Stomach smooth muscle (tissue), 2 donors: ENCODE results near the gene C11orf54.

Source experiments
- H3K27ac ChIP-seq: one replicate; pipeline ENCODE4 v1.7.0; 2013; ENCODE audit warnings: mild to moderate bottlenecking, low read length, inconsistent platforms
- H3K27me3 ChIP-seq, 2 donors: one replicate each; pipeline ENCODE4 v1.7.0; 2013; ENCODE audit warnings: low read length in 2 of 2; ENCODE audit not compliant: insufficient read depth in 2 of 2, control insufficient read depth in 1 of 2
- H3K36me3 ChIP-seq, 2 donors: one replicate each; pipeline ENCODE4 v1.7.0; 2013; ENCODE audit warnings: low read length in 2 of 2; ENCODE audit not compliant: control insufficient read depth in 2 of 2, insufficient read depth in 2 of 2
- H3K4me1 ChIP-seq: one replicate; pipeline ENCODE4 v1.7.0; 2013; ENCODE audit warnings: low read length; ENCODE audit not compliant: control insufficient read depth, insufficient read depth
- H3K4me3 ChIP-seq, 2 donors: one replicate each; pipeline ENCODE4 v1.7.0; 2013; ENCODE audit warnings: low read length in 2 of 2
- H3K9ac ChIP-seq, 2 donors: one replicate each; pipeline ENCODE4 v1.7.0; 2013; ENCODE audit warnings: low read length in 2 of 2, mild to moderate bottlenecking in 1 of 2
- H3K9me3 ChIP-seq, 2 donors: one replicate each; pipeline ENCODE4 v1.7.0; 2013; ENCODE audit warnings: low read length in 2 of 2; ENCODE audit not compliant: control insufficient read depth in 2 of 2
- donor health status: healthy.
- donor health status: Pancreatic carcinoma.

C11orf54 gene

DNA sequence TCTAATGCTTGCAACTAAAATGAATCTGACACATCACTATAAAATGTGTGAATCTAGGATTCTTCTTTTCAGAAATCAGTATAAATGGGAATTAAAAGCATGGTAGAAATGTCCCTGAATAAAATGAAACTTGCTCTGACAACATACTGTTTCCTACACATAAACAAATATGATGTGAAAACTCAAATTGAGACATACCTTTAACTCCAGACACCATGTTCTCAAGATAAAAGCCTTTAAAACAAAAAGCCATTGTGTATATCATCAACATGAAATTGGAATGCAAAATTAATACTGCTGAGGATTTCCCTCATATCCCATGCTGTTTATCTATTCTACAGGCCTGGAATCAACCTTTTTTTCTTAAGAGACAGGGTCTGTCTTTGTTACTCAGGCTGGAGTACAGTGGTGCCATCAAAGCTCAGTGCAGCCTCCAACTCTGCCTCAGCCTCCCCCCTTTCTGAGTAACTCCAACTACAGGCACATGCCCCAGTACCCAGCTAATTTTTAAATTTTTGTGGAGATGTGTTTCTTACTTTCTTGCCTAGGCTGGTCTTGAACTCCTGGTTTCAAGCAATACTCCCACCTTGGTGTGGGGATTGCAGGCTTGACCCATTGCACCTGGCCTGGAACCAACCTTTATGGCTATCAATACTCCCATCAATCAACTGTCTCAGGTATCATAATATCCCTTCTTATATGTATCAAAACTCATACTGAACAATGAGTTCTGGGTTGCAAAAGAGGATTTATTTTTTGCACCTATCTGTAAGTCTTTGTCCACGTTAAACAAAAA lies 6.8 kb upstream of the C11orf54 start:
- no peaks in the 10 kb centered on the region for H3K27me3 ChIP-seq
- H3K9ac ChIP-seq: no peak overlapping the region
- H3K27ac ChIP-seq: no peak overlapping the region
- no peak overlapping the region for H3K4me3 ChIP-seq
- H3K4me1 ChIP-seq: peaks cover 5% of the 10 kb centered on the region
- no peaks in the 10 kb centered on the region for H3K9me3 ChIP-seq
- peaks cover 46 to 67% of the 10 kb centered on the region in 2 donors for H3K36me3 ChIP-seq

DNA sequence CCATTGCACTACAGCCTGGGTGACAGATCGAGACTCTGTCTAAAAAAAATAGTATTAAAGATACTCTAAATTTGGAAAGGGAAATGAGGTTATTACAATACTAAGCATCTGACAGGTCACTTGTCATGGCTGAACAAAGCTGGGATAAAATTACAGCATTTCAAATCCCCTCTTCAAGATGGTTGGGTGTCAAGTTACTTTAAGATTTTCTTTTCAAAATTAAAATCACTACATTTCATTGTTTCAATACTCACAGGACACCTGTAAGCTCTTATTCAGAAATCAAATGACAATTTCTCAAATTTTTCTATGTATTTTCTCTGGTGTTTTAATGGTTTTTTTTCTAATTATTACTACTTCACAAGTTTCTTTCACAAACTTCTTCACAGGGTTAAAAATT lies 5.8 kb upstream of the C11orf54 start:
- Histone ChIP-seq H3K27ac (no peak overlapping the region), H3K9ac (no peak overlapping the region), H3K4me1 (peaks cover 10% of the 10 kb centered on the region), H3K9me3 (no peaks in the 10 kb centered on the region), H3K36me3 (peaks cover 41 to 58% of the 10 kb centered on the region in 2 donors), H3K27me3 (no peaks in the 10 kb centered on the region), H3K4me3 (no peak overlapping the region)

DNA sequence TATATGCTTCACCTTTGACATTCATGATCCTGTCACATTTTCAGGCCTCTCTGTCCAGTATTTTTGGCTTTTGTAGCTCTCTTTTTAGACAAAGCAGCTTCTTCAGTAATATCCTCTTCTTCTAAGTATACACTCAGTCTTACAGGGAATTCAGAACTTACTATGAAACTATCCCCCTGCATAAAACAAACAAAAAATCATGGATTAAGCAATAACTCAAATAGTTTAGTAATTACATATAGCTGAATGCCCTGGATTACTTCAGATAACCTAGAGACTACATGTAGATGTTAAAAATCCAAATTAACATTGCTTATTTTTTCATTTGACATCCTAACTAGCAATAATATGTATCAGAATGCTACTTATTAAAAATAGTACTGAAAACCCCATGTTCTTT lies 5.3 kb upstream of the C11orf54 start:
- H3K27me3 ChIP-seq: no peaks in the 10 kb centered on the region
- no peak overlapping the region for H3K27ac ChIP-seq
- no peaks in the 10 kb centered on the region for H3K9me3 ChIP-seq
- H3K4me1 ChIP-seq: peaks cover 10% of the 10 kb centered on the region
- H3K36me3 ChIP-seq: peaks cover 38 to 54% of the 10 kb centered on the region in 2 donors
- H3K9ac ChIP-seq: no peak overlapping the region
- no peak overlapping the region for H3K4me3 ChIP-seq

DNA sequence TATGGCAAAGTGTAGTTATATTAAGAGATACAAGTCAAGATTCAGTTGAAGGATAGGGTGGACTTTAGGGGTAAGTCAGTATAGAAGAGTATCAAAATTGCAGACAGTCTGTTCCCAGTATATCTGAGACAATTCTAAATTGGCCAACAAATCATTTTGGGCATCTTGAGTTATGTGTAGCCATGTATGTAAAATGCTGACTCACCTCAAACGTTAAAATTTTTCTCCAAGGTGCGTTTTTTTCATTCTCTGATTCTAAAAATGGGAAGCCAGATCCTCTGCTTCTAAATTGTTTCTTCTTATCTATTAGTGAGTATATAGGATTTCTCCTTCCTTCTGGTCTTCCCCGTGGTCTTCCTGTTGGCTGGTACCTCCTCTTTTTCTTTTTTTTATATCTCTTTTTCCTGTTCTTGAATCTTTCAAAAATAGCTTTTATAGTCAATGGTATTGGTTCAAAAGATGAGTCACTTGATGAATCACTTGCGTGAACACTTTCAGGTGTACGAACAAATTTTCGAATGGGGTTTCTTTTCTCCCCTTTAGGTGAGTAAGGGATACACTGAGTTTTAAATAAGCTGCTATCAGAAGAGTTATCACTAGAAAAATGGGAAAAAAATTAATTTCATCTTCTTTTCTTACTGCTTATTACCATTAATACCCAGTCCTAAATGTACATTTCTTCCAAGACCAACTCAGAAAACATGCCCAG lies 3.4 kb upstream of the C11orf54 start:
- Histone ChIP-seq H3K9me3 (no peaks in the 10 kb centered on the region), H3K36me3 (peaks cover 29 to 35% of the 10 kb centered on the region in 2 donors), H3K4me3 (no peak overlapping the region), H3K9ac (no peak overlapping the region), H3K27me3 (no peaks in the 10 kb centered on the region), H3K27ac (no peak overlapping the region), H3K4me1 (peaks cover 17% of the 10 kb centered on the region)

DNA sequence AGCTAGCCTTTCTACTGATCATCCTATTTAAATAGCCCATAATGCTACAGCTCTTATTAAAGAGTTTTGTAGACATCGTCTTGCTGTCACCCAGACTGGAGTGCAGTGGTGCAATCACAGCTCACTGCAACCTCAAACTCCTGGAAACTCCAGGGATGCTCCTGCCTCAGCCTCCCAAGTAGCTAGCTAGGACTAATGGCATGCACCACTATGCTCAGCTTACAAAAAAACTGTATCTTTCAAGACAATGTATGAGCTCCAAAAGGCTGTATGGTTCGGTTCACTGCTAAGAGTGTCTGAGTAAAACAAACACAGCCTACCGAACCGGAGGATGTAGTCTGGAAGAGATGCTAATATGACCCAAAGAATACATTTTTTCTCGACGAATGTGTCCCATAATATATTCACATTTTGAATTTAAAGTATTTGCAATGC lies 2.8 kb upstream of the C11orf54 start:
- H3K9me3 ChIP-seq: no peaks in the 10 kb centered on the region
- no peak overlapping the region for H3K27ac ChIP-seq
- peak overlapping the region in 1 of 2 donors; percentile 8 for H3K4me3 ChIP-seq
- peaks cover 21% of the 10 kb centered on the region for H3K4me1 ChIP-seq
- no peaks in the 10 kb centered on the region for H3K27me3 ChIP-seq
- peaks cover 24 to 32% of the 10 kb centered on the region in 2 donors for H3K36me3 ChIP-seq
- H3K9ac ChIP-seq: no peak overlapping the region

DNA sequence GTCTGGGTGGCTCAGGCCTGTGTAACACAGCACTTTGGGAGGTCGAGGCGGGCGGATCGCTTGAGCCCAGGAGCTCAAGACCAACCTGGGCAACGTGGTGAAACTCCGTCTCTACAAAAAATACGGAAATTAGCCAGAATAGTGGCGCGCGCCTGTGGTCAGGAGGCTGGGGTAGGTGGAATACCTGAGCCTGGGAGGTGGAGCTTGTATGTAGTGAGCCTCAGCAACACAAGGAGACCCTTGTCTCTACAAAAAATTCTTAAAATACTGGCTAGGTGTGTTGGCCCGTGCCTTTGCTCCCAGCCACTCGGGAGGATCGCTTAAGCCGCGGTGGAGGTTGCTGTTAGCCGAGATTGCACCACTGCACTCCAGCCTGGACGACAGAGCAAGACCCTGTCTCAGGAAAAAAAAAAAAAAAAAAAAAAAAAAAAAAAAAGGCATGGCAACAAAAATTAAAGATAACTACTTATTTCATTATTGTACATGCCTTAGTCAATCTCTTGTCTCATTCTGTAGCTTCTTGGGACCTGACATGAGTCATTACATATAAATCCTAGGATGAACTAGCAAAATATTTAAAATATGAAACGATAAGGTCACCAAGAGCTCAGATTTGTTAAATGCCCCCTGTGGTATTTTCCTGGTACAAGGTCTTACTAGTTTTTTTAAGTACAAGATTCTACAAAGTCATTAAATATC lies 1.3 kb upstream of the C11orf54 start:
- H3K4me1 ChIP-seq: peaks cover 28% of the 10 kb centered on the region
- H3K27me3 ChIP-seq: no peaks in the 10 kb centered on the region
- peak overlapping the region; percentile 37 to 86 for H3K9ac ChIP-seq
- peaks cover 13 to 24% of the 10 kb centered on the region in 2 donors for H3K36me3 ChIP-seq
- H3K4me3 ChIP-seq: peak overlapping the region; percentile 85 to 98
- no peaks in the 10 kb centered on the region for H3K9me3 ChIP-seq
- no peak overlapping the region for H3K27ac ChIP-seq

DNA sequence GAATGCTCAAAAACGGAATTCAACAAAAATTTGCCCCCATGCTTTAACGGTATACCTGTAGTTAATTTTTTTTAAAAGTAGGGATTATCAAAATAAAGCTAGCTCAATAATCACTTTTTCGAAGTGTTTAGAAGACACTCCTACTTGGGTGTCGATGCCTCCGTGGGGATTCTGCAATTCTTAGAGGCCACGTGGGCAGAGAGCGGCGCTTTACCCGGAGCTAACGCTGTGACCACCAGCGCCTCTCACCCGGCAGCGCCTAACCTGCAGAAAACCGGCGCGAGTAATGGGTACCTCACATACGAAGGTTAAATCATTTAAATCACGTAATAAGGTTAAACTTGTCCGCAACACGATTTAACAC lies 760 bp upstream of the C11orf54 start:
- Histone ChIP-seq H3K4me1 (peaks cover 32% of the 10 kb centered on the region), H3K4me3 (peak overlapping the region; percentile 85 to 98), H3K9me3 (no peaks in the 10 kb centered on the region), H3K27ac (peak overlapping the region; percentile 97), H3K27me3 (no peaks in the 10 kb centered on the region), H3K9ac (peak overlapping the region; percentile 86 to 99), H3K36me3 (peaks cover 8 to 18% of the 10 kb centered on the region in 2 donors)

DNA sequence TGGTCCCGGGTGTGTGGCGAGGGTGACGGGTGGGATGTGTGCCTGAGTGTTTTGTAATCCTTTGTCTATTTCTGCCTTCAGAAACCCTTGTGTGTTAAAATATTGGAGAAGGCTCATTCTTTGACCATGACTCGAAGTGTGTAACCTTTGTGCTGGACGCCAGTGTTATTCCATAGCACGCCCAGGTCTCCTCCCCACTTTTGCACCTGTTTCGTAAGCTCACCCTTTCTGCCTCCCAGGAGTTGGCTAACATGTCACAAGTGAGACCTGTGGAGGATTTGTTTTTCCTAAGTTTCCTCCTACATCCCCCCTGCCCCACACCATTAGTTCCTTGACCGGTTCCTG lies 382 bp downstream of the C11orf54 start:
- Histone ChIP-seq H3K36me3 (peaks cover 5 to 9% of the 10 kb centered on the region in 2 donors), H3K27ac (peak overlapping the region; percentile 97), H3K4me3 (peak overlapping the region; percentile 85 to 98), H3K9me3 (no peaks in the 10 kb centered on the region), H3K27me3 (no peaks in the 10 kb centered on the region), H3K9ac (peak overlapping the region; percentile 86 to 99), H3K4me1 (peaks cover 32% of the 10 kb centered on the region)

DNA sequence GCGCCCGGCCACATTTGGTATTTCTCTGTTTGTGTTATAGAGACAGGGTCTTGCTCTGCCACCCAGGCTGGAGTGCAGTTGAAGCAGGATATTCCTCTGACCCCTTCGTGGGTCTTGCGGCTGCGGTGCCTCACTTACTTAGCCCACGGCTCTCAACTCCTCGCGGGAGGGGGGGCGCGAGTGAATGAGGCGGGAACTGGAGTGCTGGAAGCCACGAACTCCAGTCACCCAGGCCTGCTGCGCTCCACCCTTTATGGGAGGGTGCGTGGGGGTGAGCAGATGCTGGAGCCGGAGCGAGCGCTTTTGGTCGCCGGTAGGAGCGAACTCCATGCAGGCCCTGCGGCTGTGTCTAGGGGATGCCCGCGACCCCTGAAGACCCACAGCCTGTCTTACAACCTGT lies 1.8 kb downstream of the C11orf54 start:
- no peak overlapping the region for H3K9ac ChIP-seq
- no peaks in the 10 kb centered on the region for H3K9me3 ChIP-seq
- peaks cover 32% of the 10 kb centered on the region for H3K4me1 ChIP-seq
- H3K4me3 ChIP-seq: no peak overlapping the region
- peaks cover 4 to 5% of the 10 kb centered on the region in 2 donors for H3K36me3 ChIP-seq
- H3K27me3 ChIP-seq: no peaks in the 10 kb centered on the region
- no peak overlapping the region for H3K27ac ChIP-seq

DNA sequence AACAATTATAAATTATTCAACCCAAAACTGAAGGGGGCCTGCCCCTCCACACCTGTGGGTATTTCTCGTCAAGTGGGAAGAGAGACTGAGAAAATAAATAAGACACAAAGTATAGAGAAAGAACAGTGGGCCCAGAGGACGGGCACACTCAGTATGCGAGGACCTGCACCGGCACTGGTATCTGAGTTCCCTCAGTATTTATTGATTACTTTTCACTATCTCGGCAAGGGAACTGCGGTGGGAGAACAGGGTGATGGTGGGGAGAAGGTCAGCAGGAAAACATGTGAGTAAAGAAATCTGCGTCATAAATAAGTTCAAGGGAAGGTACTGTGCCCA lies 3.2 kb downstream of the C11orf54 start:
- H3K9me3 ChIP-seq: no peaks in the 10 kb centered on the region
- H3K4me1 ChIP-seq: peaks cover 27% of the 10 kb centered on the region
- H3K9ac ChIP-seq: peak overlapping the region; percentile 57 to 58
- peaks cover 2 to 4% of the 10 kb centered on the region in 2 donors for H3K36me3 ChIP-seq
- H3K27me3 ChIP-seq: no peaks in the 10 kb centered on the region
- peak overlapping the region; percentile 63 for H3K27ac ChIP-seq
- peak overlapping the region; percentile 32 to 55 for H3K4me3 ChIP-seq
